GM04503 (cell line): ENCODE data around the gene PDE4D.
A peak's percentile ranks its signal among the peaks of the same experiment; 100 is the strongest.
"Not testable (repeated sequence)": the region's sequence is repeated elsewhere in the genome, so short reads cannot be mapped to it uniquely, and the experiment has no call there.

ENCODE experiments used
- DNase-seq: peaks from one replicate; pipeline ENCODE4 v3.0.0-alpha.2; 2012; ENCODE audit warnings: low read depth

Gene PDE4D

GRCh38 chr5:59003641-59004040, 889.9 kb downstream of the PDE4D start:
- DNase-seq: no peak

GRCh38 chr5:59003124-59003523, 890.4 kb downstream of the PDE4D start:
- no peak for DNase-seq

GRCh38 chr5:59002162-59002825, 891.2 kb downstream of the PDE4D start:
- DNase-seq: no peak

GRCh38 chr5:59001716-59002115, 891.8 kb downstream of the PDE4D start:
- DNase-seq: no peak

- DNase-seq: no peak
Measured at GRCh38 chr5:59001154-59001553, 892.4 kb downstream of the PDE4D start.

- DNase-seq: no peak
Measured at GRCh38 chr5:59000211-59000610, 893.3 kb downstream of the PDE4D start.

- no peak for DNase-seq
Measured at GRCh38 chr5:58999804-59000203, 893.7 kb downstream of the PDE4D start.

- DNase-seq: no peak
Measured at GRCh38 chr5:58998544-58998943, 895.0 kb downstream of the PDE4D start.

- DNase-seq: not testable (repeated sequence)
Measured at GRCh38 chr5:58995779-58996178, 897.7 kb downstream of the PDE4D start.

- DNase-seq: no peak
Measured at GRCh38 chr5:58993461-58993860, 900.1 kb downstream of the PDE4D start.

- DNase-seq: no peak
Measured at GRCh38 chr5:58988938-58989337, 904.6 kb downstream of the PDE4D start.

- no peak for DNase-seq
Measured at GRCh38 chr5:58987193-58987592, 906.3 kb downstream of the PDE4D start.

- DNase-seq: no peak
Measured at GRCh38 chr5:58986281-58986680, 907.2 kb downstream of the PDE4D start.

GRCh38 chr5:58985759-58986158, 907.8 kb downstream of the PDE4D start:
- DNase-seq: no peak

- DNase-seq: no peak
Measured at GRCh38 chr5:58985311-58985710, 908.2 kb downstream of the PDE4D start.

GRCh38 chr5:58983526-58984452, 909.7 kb downstream of the PDE4D start:
- DNase-seq: no peak

GRCh38 chr5:58980890-58981289, 912.6 kb downstream of the PDE4D start:
- DNase-seq: no peak

- DNase-seq: no peak
Measured at GRCh38 chr5:58979090-58979489, 914.4 kb downstream of the PDE4D start.

- DNase-seq: no peak
Measured at GRCh38 chr5:58974601-58975000, 918.9 kb downstream of the PDE4D start.

GRCh38 chr5:58974083-58974482, 919.4 kb downstream of the PDE4D start:
- DNase-seq: no peak

- DNase-seq: peak; percentile 3
Measured at GRCh38 chr5:58972301-58972700, 921.2 kb downstream of the PDE4D start.

- DNase-seq: no peak
Measured at GRCh38 chr5:58970766-58971165, 922.8 kb downstream of the PDE4D start.

- no peak for DNase-seq
Measured at GRCh38 chr5:58969795-58970194, 923.7 kb downstream of the PDE4D start.
